OCI-LY1 (cell line): ENCODE results near the gene TMOD4.

ENCODE experiments used
- H2AFZ ChIP-seq: fragments of 200-600 bp; sonication (generic), shearing (Covaris generic); 2 replicates; pipeline ENCODE4 v1.6.0; 2014; ENCODE audit warnings: antibody characterized with exemption, mild to moderate bottlenecking, low read length
- H3F3A ChIP-seq: fragments of 200-600 bp; sonication (generic), shearing (Covaris generic); 2 replicates; pipeline ENCODE4 v1.6.0; 2014; ENCODE audit warnings: mild to moderate bottlenecking, antibody characterized with exemption, low read length, moderate library complexity; ENCODE audit not compliant: insufficient read depth
- H3K27ac ChIP-seq: fragments of 200-600 bp; sonication (generic); 2 replicates; pipeline ENCODE4 v1.5.1; 2014; ENCODE audit warnings: low read length, mixed run types, mild to moderate bottlenecking, low read depth; ENCODE audit not compliant: poor library complexity, severe bottlenecking
- H3K27me3 ChIP-seq: fragments of 200-600 bp; sonication (generic); 2 replicates; pipeline ENCODE4 v1.6.0; 2014; ENCODE audit warnings: antibody characterized with exemption, mild to moderate bottlenecking, low read length, moderate library complexity; ENCODE audit not compliant: insufficient read depth
- H3K36me3 ChIP-seq: fragments of 200-600 bp; sonication (generic); 2 replicates; pipeline ENCODE4 v1.6.1; 2014; ENCODE audit warnings: mild to moderate bottlenecking, antibody characterized with exemption, low read length, moderate library complexity, mixed read lengths; ENCODE audit not compliant: insufficient read depth
- H3K4me1 ChIP-seq: fragments of 200-600 bp; sonication (generic); 2 replicates; pipeline ENCODE4 v1.5.1; 2014; ENCODE audit warnings: mild to moderate bottlenecking, low read length, moderate library complexity; ENCODE audit not compliant: insufficient read depth, severe bottlenecking
- H3K4me2 ChIP-seq: fragments of 200-600 bp; sonication (generic), shearing (Covaris generic); 2 replicates; pipeline ENCODE4 v1.6.1; 2014; ENCODE audit warnings: low read length
- H3K4me3 ChIP-seq: fragments of 200-600 bp; sonication (generic); 2 replicates; pipeline ENCODE4 v1.5.1; 2014; ENCODE audit warnings: low read length, low read depth, mild to moderate bottlenecking, mixed read lengths; ENCODE audit not compliant: poor library complexity, severe bottlenecking
- H3K79me2 ChIP-seq: fragments of 200-600 bp; shearing (Covaris generic); 2 replicates; pipeline ENCODE4 v1.6.1; 2016; ENCODE audit warnings: mixed run types, low read length, mixed read lengths; ENCODE audit not compliant: insufficient read depth
- H3K9ac ChIP-seq: fragments of 200-600 bp; sonication (generic), shearing (Covaris generic); 2 replicates; pipeline ENCODE4 v1.6.1; 2014; ENCODE audit warnings: mild to moderate bottlenecking, low read length, mixed read lengths
- H3K9me2 ChIP-seq: fragments of 200-600 bp; sonication (generic), shearing (Covaris generic); 2 replicates; pipeline ENCODE4 v1.6.1; 2014; ENCODE audit warnings: low read depth, mild to moderate bottlenecking, low read length, mixed read lengths
- H3K9me3 ChIP-seq: fragments of 200-600 bp; shearing (Covaris generic); 2 replicates; pipeline ENCODE4 v1.6.1; 2014; ENCODE audit warnings: low read length, mixed read lengths
- H4K20me1 ChIP-seq: fragments of 200-600 bp; sonication (generic), shearing (Covaris generic); 2 replicates; pipeline ENCODE4 v1.6.0; 2016; ENCODE audit warnings: mild to moderate bottlenecking, low read length; ENCODE audit not compliant: insufficient read depth
- EZH2 ChIP-seq: fragments of 200-600 bp; sonication (generic), shearing (Covaris generic); IDR thresholded peaks from 2 replicates; pipeline ENCODE4 v1.8.0; 2017; ENCODE audit warnings: borderline replicate concordance, mixed run types, mild to moderate bottlenecking, antibody characterized with exemption, low read length, moderate library complexity, mixed read lengths
- TF ChIP-seq, protein P1 (sequence below): fragments of 200-600 bp; sonication (generic), shearing (Covaris generic); IDR thresholded peaks from 2 replicates; pipeline ENCODE4 v1.5.1; 2017; ENCODE audit warnings: mild to moderate bottlenecking, antibody characterized with exemption, low read length, moderate library complexity, mixed read lengths

TMOD4 gene

DNA sequence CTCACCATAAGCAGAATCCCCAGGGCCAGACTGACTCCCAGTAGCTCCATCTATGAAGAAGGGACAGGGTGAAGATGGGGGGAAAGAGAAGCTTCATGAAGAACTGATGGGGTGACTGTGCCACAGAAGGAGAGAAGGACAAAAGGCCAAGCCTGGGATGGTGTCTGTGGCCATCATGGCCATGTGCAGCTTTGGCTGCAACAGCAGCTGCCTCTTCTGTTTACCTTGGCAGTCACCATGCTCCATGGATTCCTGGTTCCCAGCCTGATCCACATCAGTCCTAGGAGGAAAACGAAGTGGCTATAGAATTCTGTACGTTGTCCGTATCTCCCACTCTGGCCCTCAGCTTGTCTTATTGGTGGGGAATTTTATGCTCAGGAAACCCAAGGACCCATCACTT lies 41.4 kb downstream of the TMOD4 start:
- no peak overlapping the region for H2AFZ ChIP-seq
- no peaks in the 10 kb centered on the region for H4K20me1 ChIP-seq
- H3K4me3 ChIP-seq = no peak overlapping the region
- no peaks in the 10 kb centered on the region for H3K36me3 ChIP-seq
- peaks cover 15% of the 10 kb centered on the region for H3K4me1 ChIP-seq
- H3K79me2 ChIP-seq = no peaks in the 10 kb centered on the region
- no peaks in the 10 kb centered on the region; the same call in 1 of the 2 replicates for H3K27me3 ChIP-seq
- no peak overlapping the region for H3K4me2 ChIP-seq
- H3K27ac ChIP-seq = no peak overlapping the region
- no peaks in the 10 kb centered on the region for H3K9me2 ChIP-seq
- no peaks in the 10 kb centered on the region for H3K9me3 ChIP-seq
- no peak overlapping the region for H3K9ac ChIP-seq
- TF ChIP-seq, protein P1, sequence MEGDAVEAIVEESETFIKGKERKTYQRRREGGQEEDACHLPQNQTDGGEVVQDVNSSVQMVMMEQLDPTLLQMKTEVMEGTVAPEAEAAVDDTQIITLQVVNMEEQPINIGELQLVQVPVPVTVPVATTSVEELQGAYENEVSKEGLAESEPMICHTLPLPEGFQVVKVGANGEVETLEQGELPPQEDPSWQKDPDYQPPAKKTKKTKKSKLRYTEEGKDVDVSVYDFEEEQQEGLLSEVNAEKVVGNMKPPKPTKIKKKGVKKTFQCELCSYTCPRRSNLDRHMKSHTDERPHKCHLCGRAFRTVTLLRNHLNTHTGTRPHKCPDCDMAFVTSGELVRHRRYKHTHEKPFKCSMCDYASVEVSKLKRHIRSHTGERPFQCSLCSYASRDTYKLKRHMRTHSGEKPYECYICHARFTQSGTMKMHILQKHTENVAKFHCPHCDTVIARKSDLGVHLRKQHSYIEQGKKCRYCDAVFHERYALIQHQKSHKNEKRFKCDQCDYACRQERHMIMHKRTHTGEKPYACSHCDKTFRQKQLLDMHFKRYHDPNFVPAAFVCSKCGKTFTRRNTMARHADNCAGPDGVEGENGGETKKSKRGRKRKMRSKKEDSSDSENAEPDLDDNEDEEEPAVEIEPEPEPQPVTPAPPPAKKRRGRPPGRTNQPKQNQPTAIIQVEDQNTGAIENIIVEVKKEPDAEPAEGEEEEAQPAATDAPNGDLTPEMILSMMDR = no peak
- TF ChIP-seq EZH2 = no peak
- H3F3A ChIP-seq = no peaks in the 10 kb centered on the region

DNA sequence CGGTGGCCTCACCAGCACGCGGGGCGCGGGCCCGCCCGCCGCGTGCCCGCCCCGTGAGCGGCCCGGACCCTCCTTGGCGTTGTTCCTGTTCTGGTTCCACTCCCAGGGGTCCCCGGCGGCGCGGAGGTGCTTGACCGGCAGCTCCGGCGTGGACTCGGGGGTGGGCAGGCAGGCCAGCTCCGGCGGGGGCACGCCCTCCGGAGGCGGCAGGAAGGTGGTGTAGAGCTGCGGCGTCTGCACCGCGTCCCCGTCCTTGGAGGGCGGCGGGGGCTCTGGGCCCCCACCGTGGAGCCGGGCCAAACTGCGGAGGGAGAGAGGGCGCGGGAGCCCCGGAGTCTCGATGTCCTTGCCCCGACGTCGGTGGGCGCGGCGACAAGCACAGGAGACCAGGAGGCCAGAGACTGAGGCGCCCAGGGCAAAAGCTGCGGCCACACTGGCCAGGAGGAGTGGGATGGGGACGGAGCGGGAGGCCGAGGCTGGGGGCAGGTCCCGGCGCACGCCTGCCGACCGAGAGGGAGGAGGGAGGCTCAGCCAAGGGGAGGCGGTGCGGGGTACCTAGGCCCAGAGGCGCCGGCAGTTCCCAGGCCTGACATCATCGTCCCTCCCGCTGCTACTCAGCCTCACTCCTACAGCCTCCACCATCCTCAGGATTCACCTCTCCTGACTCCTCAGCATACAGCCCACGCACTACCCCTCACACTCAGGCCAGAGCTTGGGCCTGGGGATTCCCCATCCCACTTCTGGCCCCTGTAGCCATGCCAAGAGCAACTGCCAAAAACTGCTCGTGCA lies 42.6 kb downstream of the TMOD4 start:
- Histone ChIP-seq H3K36me3 (no peaks in the 10 kb centered on the region), H3K27ac (no peak overlapping the region), H3K4me2 (no peak overlapping the region), H2AFZ (no peak overlapping the region), H3K4me3 (no peak overlapping the region), H3K9ac (no peak overlapping the region), H3K79me2 (no peaks in the 10 kb centered on the region), H3F3A (no peaks in the 10 kb centered on the region), H3K27me3 (no peaks in the 10 kb centered on the region; the same call in 1 of the 2 replicates), H3K4me1 (peaks cover 15% of the 10 kb centered on the region), H4K20me1 (no peaks in the 10 kb centered on the region), H3K9me2 (no peaks in the 10 kb centered on the region), H3K9me3 (no peaks in the 10 kb centered on the region)
- no peak for TF ChIP-seq EZH2
- TF ChIP-seq, protein P1 = no peak

DNA sequence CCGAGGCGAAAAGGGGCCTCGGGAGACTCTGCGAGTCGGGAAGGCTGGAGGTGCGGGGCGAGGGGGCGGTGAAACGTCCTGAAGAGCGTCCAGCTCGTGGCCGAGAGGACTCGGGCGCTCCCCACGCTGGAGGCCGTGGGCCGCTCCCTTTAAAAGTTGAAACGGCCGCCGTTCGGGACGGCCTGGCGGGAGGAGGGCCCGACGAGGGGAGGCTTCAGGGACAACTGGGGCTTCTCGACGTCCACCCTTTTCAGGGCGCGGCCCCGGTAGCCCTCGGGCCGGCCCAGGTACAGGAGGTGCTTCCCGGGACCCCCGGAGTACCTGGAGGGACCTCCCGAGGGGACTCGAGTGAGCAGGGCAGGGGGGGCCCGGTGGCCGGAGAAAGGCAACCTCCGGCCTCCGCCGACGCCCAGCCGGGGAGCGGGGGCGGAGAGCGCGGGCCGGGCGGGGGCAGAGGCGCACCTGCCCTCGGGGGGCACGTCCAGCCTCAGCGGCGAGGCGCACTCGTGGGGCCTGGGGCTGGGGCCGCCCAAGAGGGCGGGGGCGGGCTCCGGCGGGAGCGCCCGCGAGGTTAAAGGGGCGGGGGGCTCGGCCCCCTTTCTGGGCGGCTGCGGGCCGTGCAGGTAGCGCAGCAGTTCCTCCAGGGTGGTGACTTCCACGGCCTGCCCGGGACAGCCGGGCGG lies 43.3 kb downstream of the TMOD4 start:
- H3K36me3 ChIP-seq = no peaks in the 10 kb centered on the region
- no peak overlapping the region for H2AFZ ChIP-seq
- H4K20me1 ChIP-seq = no peaks in the 10 kb centered on the region
- H3K4me2 ChIP-seq = no peak overlapping the region
- H3K9ac ChIP-seq = no peak overlapping the region
- H3K9me2 ChIP-seq = no peaks in the 10 kb centered on the region
- no peaks in the 10 kb centered on the region; the same call in 1 of the 2 replicates for H3K27me3 ChIP-seq
- no peaks in the 10 kb centered on the region for H3K79me2 ChIP-seq
- H3K4me1 ChIP-seq = peaks cover 15% of the 10 kb centered on the region
- TF ChIP-seq, protein P1 = no peak
- TF ChIP-seq EZH2 = no peak
- H3K27ac ChIP-seq = no peak overlapping the region
- H3K9me3 ChIP-seq = no peaks in the 10 kb centered on the region
- H3F3A ChIP-seq = no peaks in the 10 kb centered on the region
- no peak overlapping the region for H3K4me3 ChIP-seq
